GM19468 (cell line): ENCODE data around the gene CYP51A1.
"Not testable (repeated sequence)": the region's sequence is repeated elsewhere in the genome, so short reads cannot be mapped to it uniquely, and the experiment has no call there.

Source experiments
- ATAC-seq: cut with Tn5 transposase; IDR thresholded peaks from one replicate; pipeline ENCODE4 v1.9.1; 2021; ENCODE audit warnings: mild to moderate bottlenecking, moderate library complexity, moderate number of reproducible peaks; ENCODE audit not compliant: unreplicated experiment; ENCODE audit errors: extremely low read depth

The CYP51A1 gene

DNA sequence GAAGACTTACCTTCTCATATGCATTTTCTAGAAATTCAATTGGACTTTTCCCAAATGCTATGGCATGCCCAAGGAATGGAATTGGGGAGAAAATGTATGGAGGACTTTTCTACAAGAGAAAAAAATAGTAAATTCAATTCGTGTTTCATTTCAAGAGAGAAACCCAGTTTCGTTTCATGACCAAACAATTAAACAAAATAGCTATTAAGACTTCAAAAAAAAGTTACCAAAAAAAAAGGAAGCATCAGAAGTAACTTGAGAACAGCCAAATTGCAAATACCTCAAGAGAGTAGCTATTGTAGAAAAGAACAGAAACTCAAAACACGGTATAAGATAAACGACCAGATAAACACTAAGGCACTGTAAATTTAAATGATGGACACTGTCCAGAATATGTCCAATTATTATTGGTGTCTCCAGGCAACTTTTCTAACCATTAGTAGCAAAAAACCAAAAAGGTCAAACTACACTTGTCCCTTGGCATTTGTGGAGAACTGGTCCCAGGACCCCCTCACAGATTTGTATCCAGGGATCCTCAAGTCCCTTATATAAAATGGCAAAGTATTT, 2.4 kb downstream of the CYP51A1 start:
- no peak for ATAC-seq

GRCh38 chr7:92131093-92131492, 3.2 kb downstream of the CYP51A1 start:
- ATAC-seq: no peak

- ATAC-seq: no peak
Observed at GRCh38 chr7:92121681-92122080, 12.6 kb downstream of the CYP51A1 start.

DNA sequence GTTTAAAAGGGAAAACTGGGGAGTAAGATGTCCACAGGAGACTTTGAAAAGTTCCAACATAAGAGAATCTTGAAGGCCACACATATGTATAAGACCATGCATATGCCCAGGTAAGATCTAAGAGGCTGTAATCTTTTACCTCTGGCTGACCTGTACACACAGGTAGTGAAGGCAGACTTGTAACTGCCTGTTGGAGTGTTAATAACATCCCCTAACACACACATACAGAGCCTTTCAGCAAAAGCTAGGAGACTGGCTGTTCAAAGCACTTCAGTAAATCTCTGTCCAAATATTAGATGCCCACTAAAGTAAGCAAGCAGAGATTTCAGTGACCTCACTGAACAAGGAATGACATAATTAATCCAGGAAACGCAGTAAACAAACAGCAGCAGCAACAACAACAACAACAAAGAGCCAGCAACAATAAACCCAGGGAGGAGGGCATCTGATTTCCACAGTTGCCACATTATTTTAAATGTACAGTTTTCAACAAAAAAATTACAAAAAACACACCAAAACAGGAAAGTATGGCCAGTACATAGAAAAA, 15.0 kb downstream of the CYP51A1 start:
- ATAC-seq: no peak

- ATAC-seq: no peak
Observed at GRCh38 chr7:92116949-92117348, 17.3 kb downstream of the CYP51A1 start.

- no peak for ATAC-seq
Observed at GRCh38 chr7:92115821-92116220, 18.5 kb downstream of the CYP51A1 start.

DNA sequence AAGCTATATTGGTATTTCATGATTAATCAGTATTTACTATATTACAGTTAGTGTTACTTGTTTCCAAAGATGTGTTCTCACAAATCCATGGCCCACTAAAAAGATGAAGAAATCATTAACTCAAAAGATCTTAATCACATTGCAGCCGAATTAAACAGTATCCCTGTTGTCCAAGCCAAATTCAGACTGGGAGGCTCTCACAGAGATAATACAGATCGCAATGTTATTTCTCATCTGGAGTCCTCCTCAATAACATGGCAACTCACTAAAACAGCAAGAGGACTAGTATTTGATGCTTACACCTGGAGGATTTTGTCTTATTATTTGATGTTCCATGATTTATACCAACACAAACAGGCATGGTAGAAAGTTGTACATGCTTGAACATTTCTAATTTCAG, 23.4 kb downstream of the CYP51A1 start:
- ATAC-seq: no peak

DNA sequence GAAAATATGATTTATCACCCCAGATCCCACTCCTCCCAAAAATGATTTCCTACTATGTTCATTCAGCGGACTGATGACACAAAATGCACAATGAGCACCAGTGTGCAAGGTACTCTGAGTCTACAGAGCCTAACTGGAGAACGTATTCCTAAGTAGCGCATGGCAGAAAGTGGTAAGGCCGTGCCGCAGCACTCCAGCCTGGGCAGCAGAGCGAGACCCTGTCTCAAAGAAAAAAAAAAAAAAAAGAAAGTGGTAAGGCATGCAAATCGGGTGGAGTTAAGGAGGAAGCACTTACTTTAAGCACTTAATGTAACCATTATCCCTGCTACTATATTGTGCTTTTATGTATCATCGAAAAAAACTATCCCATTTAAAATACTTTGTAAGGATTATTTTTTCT, 25.5 kb downstream of the CYP51A1 start:
- ATAC-seq: no peak

GRCh38 chr7:92102862-92103261, 31.4 kb downstream of the CYP51A1 start:
- not testable (repeated sequence) for ATAC-seq

- ATAC-seq: no peak
Observed at GRCh38 chr7:92100534-92100933, 33.7 kb downstream of the CYP51A1 start.

GRCh38 chr7:92095380-92095779, 38.9 kb downstream of the CYP51A1 start:
- ATAC-seq: no peak

GRCh38 chr7:92092210-92092609, 42.1 kb downstream of the CYP51A1 start:
- ATAC-seq: no peak

DNA sequence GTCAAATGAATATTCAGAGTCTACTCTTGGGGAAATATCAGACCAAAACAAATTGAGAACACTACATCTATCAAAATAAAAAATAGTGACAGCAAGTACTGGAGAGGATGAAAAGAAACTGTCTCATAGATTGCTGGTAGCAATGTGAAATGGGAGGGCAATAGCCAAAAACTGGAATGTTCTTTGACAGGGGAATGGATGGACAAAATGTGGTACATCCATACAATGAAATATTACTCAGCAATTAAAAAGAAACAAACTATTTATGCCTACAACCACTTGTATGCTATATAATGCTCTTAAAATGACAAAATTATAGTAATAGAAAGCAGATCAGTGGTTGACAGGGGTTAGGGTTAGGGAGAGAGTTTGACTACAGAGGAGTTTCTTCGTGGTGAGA, 46.0 kb downstream of the CYP51A1 start:
- no peak for ATAC-seq

GRCh38 chr7:92083922-92084321, 50.4 kb downstream of the CYP51A1 start:
- not testable (repeated sequence) for ATAC-seq

- no peak for ATAC-seq
Observed at GRCh38 chr7:92076509-92076908, 57.8 kb downstream of the CYP51A1 start.

- peak; percentile 44 for ATAC-seq
Observed at GRCh38 chr7:92075455-92076158, 58.7 kb downstream of the CYP51A1 start.

- ATAC-seq: no peak
Observed at GRCh38 chr7:92072708-92073107, 61.6 kb downstream of the CYP51A1 start.

GRCh38 chr7:92072121-92072520, 62.2 kb downstream of the CYP51A1 start:
- no peak for ATAC-seq

DNA sequence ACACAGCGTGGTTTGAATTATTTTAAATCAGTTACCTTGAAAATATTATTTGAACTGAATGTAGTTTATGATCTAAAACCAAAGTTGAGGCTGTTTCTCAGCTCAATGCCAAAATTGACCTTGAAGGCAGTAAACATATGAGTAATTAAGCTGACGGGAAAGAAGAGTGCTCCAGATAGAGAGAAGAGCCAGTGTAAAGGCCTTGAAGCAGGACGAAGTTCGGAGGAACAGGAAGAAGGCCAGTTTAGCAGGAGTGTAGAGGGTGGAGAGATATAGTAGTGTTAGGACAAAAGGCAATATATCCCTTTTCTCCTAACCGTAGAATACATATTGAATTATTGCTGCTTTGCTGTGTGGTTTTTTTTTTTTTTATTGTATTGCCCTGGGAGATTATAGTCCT, 63.2 kb downstream of the CYP51A1 start:
- ATAC-seq: no peak

- no peak for ATAC-seq
Observed at GRCh38 chr7:92064438-92065029, 69.7 kb downstream of the CYP51A1 start.
